Esophagus muscularis mucosa (tissue), 4 donors: ENCODE measurements around the gene NBEA. TPM values are rescaled to one million over a fixed set of nuclear protein-coding genes. Genes with fewer than 3 reads are reported as not detected.
"Not testable (repeated sequence)": the region's sequence is repeated elsewhere in the genome, so short reads cannot be mapped to it uniquely, and the experiment has no call there.

Experiments
- DNase-seq: peaks from one replicate; pipeline ENCODE4 v3.0.0-alpha.2; 2017; ENCODE audit errors: extremely low spot score
- H3K27ac ChIP-seq, 4 donors: fragments of 200-600 bp; sonication (generic); replicated peaks in 1 of 4; 1 replicate in 3 of 4; 2 replicates in 1 of 4; pipeline ENCODE4 v1.5.1; 2016 to 2019; ENCODE audit warnings: mild to moderate bottlenecking in 1 of 4
- H3K27me3 ChIP-seq, 4 donors: fragments of 200-600 bp; sonication (generic); one replicate each; pipeline versions ENCODE4 v1.5.1 to v1.6.0; 2016 to 2019
- H3K36me3 ChIP-seq, 4 donors: fragments of 200-600 bp; sonication (generic); one replicate each; pipeline ENCODE4 v1.5.1; 2016 to 2019
- H3K4me1 ChIP-seq, 4 donors: fragments of 200-600 bp; sonication (generic); one replicate each; pipeline ENCODE4 v1.5.1; 2016 to 2019
- H3K4me3 ChIP-seq, 4 donors: fragments of 200-600 bp; sonication (generic); 1 replicate in 2 of 4; 2 replicates in 2 of 4; pipeline ENCODE4 v1.5.1; 2016 to 2019; ENCODE audit warnings: mild to moderate bottlenecking in 4 of 4, moderate library complexity in 1 of 4
- H3K9me3 ChIP-seq, 4 donors: fragments of 200-600 bp; sonication (generic); 1 replicate in 3 of 4; 2 replicates in 1 of 4; pipeline ENCODE4 v1.5.1; 2016 to 2019
- CTCF ChIP-seq, 3 experiments: fragments of 200-600 bp in 2 of 3; fragments of 450-650 bp in 1 of 3; sonication (generic) in 2 of 3; IDR thresholded peaks; one replicate each; pipeline ENCODE4 v1.5.1; 2017 to 2019; ENCODE audit warnings: antibody characterized with exemption in 3 of 3, mild to moderate bottlenecking in 2 of 3, moderate library complexity in 1 of 3
- EP300 ChIP-seq: sonication (generic); formaldehyde crosslinking; IDR thresholded peaks from one replicate; pipeline ENCODE4 v1.6.1; 2017; ENCODE audit warnings: antibody characterized with exemption
- POLR2A ChIP-seq: fragments of 450-650 bp; IDR thresholded peaks from one replicate; pipeline ENCODE4 v1.6.1; 2017; ENCODE audit warnings: antibody characterized with exemption, moderate library complexity, mild to moderate bottlenecking, low read depth
- POLR2AphosphoS5 ChIP-seq, 2 donors: sonication (generic); formaldehyde crosslinking; IDR thresholded peaks; one replicate each; pipeline ENCODE4 v1.6.1; 2017; ENCODE audit warnings: antibody characterized with exemption in 2 of 2
- WGBS: methylation state at CpG from one replicate; pipeline ENCODE4 v1.1.5; 2018; 5-methylcytosine and 5-hydroxymethylcytosine counted together
- intact Hi-C: fragments of 100-400 bp; cut with DNase I; formaldehyde crosslinking; loops from one replicate; pipeline ENCODE4 v1.15.1; 2023
- total RNA-seq, 4 donors: library from RNA; depleted of rRNA; stranded (reverse); fragments of >200 nt; gene quantifications; one replicate each; pipeline versions ENCODE4 v1.1.0 to v1.2.1, GENCODE V29; 2016

Gene NBEA
- total RNA-seq, 4 donors from 2014 or later: 21.0 to 30.8 (median 25.0) TPM

GRCh38 chr13:34926508-34926907 is 15.6 kb upstream of the NBEA start:
- Histone ChIP-seq H3K9me3 (no peaks in the 10 kb centered on the region), H3K4me3 (no peak overlapping the region), H3K27ac (no peak overlapping the region), H3K27me3 (no peaks in the 10 kb centered on the region), H3K4me1 (no peaks in the 10 kb centered on the region), H3K36me3 (no peaks in the 10 kb centered on the region)
- intact Hi-C loops: no loop called here
- 85% methylated on average over 1 of the region's 1 CpG for WGBS
- DNase-seq: no peak
- TF ChIP-seq POLR2A: no peak
- TF ChIP-seq EP300: no peak
- TF ChIP-seq CTCF (IDR thresholded peaks at IDR 0.05): no peak
- no peak for TF ChIP-seq POLR2AphosphoS5 (IDR thresholded peaks at IDR 0.05)

GRCh38 chr13:34928676-34929075 is 13.4 kb upstream of the NBEA start:
- H3K27ac ChIP-seq, H3K36me3 ChIP-seq, H3K4me1 ChIP-seq, H3K27me3 ChIP-seq, DNase-seq, H3K4me3 ChIP-seq, H3K9me3 ChIP-seq, intact Hi-C loops: not testable (repeated sequence)
- WGBS: 76% methylated on average over 1 of the region's 1 CpG

- H3K27me3 ChIP-seq: no peaks in the 10 kb centered on the region
- H3K27ac ChIP-seq: no peak overlapping the region
- H3K4me3 ChIP-seq: no peak overlapping the region
- DNase-seq: no peak
- TF ChIP-seq POLR2AphosphoS5 (IDR thresholded peaks at IDR 0.05): no peak
- TF ChIP-seq POLR2A: no peak
- TF ChIP-seq CTCF (IDR thresholded peaks at IDR 0.05): no peak
- no peak for TF ChIP-seq EP300
- no peaks in the 10 kb centered on the region for H3K36me3 ChIP-seq
- no peaks in the 10 kb centered on the region for H3K9me3 ChIP-seq
- 80% methylated on average over 6 of the region's 6 CpGs for WGBS
- intact Hi-C loops: no loop called here
- no peaks in the 10 kb centered on the region for H3K4me1 ChIP-seq
Measured at GRCh38 chr13:34931572-34931971, 10.5 kb upstream of the NBEA start.

- Histone ChIP-seq H3K9me3 (no peaks in the 10 kb centered on the region), H3K4me1 (no peaks in the 10 kb centered on the region), H3K27me3 (no peaks in the 10 kb centered on the region), H3K36me3 (no peaks in the 10 kb centered on the region), H3K4me3 (no peak overlapping the region), H3K27ac (no peak overlapping the region)
- no peak for TF ChIP-seq EP300
- TF ChIP-seq POLR2A: no peak
- no peak for TF ChIP-seq POLR2AphosphoS5 (IDR thresholded peaks at IDR 0.05)
- no peak for TF ChIP-seq CTCF (IDR thresholded peaks at IDR 0.05)
- DNase-seq: no peak
- intact Hi-C loops: no loop called here
Measured at GRCh38 chr13:34933349-34933748, 8.7 kb upstream of the NBEA start.

GRCh38 chr13:34933786-34934185 is 8.3 kb upstream of the NBEA start:
- TF ChIP-seq POLR2AphosphoS5 (IDR thresholded peaks at IDR 0.05) (no peak), CTCF (IDR thresholded peaks at IDR 0.05) (no peak), EP300 (no peak), POLR2A (no peak)
- 93% methylated on average over 2 of the region's 2 CpGs for whole genome bisulfite sequencing

More at GRCh38 chr13:34933786-34934185, 8.3 kb upstream of the NBEA start:
- Histone ChIP-seq H3K4me1 (no peaks in the 10 kb centered on the region), H3K4me3 (no peak overlapping the region), H3K27ac (no peak overlapping the region), H3K27me3 (no peaks in the 10 kb centered on the region), H3K9me3 (no peaks in the 10 kb centered on the region), H3K36me3 (no peaks in the 10 kb centered on the region)
- no peak for DNase-seq
- intact Hi-C loops: no loop called here
